Neural cell (in vitro differentiated cells): ENCODE data around the gene FOXF1. TPM values are rescaled to one million over a fixed set of nuclear protein-coding genes. Genes with fewer than 3 reads are reported as not detected.
A peak's percentile ranks its signal among the peaks of the same experiment; 100 is the strongest.

Experiments
- H2AFZ ChIP-seq: fragments of 200-600, 300-800 bp; sonication (generic), shearing (Covaris generic); 2 replicates; pipeline ENCODE4 v1.6.0; 2014; ENCODE audit warnings: low read depth, mild to moderate bottlenecking, antibody characterized with exemption, low read length, moderate library complexity
- H3F3A ChIP-seq: fragments of 200-600 bp; shearing (Covaris generic); 2 replicates; pipeline ENCODE4 v1.6.1; 2016; ENCODE audit warnings: mild to moderate bottlenecking, moderate library complexity, mixed read lengths, antibody characterized with exemption, low read length; ENCODE audit not compliant: insufficient read depth, poor library complexity, severe bottlenecking
- H3K27ac ChIP-seq: fragments of 200-600, 300-800 bp; sonication (generic), shearing (Covaris generic); 2 replicates; pipeline ENCODE4 v1.5.1; 2014; ENCODE audit warnings: mild to moderate bottlenecking, low read length, moderate library complexity
- H3K27me3 ChIP-seq: fragments of 300-800, 200-600 bp; sonication (generic), shearing (Covaris generic); 2 replicates; pipeline ENCODE4 v1.6.0; 2014; ENCODE audit warnings: mild to moderate bottlenecking, low read depth, low read length, moderate library complexity; ENCODE audit not compliant: insufficient read depth
- H3K36me3 ChIP-seq: fragments of 300-800, 200-600 bp; sonication (generic), shearing (Covaris generic); 2 replicates; pipeline ENCODE4 v1.5.1; 2014; ENCODE audit warnings: mild to moderate bottlenecking, antibody characterized with exemption, low read length, moderate library complexity; ENCODE audit not compliant: insufficient read depth
- H3K4me2 ChIP-seq: fragments of 300-800, 200-600 bp; sonication (generic), shearing (Covaris generic); 2 replicates; pipeline ENCODE4 v1.6.0; 2014; ENCODE audit warnings: mild to moderate bottlenecking, low read length
- H3K4me3 ChIP-seq: fragments of 300-800, 200-600 bp; sonication (generic), shearing (Covaris generic); 2 replicates; pipeline ENCODE4 v1.5.1; 2014; ENCODE audit warnings: mild to moderate bottlenecking, low read length, moderate library complexity
- H3K79me2 ChIP-seq: fragments of 200-600 bp; shearing (Covaris generic); replicated peaks from 2 replicates; pipeline ENCODE4 v1.6.0; 2014; ENCODE audit warnings: mild to moderate bottlenecking, low read length, moderate library complexity; ENCODE audit not compliant: insufficient read depth
- H3K9ac ChIP-seq: fragments of 300-800, 200-600 bp; sonication (generic), shearing (Covaris generic); 2 replicates; pipeline ENCODE4 v1.6.1; 2016; ENCODE audit warnings: mild to moderate bottlenecking, low read length, mixed read lengths
- H3K9me2 ChIP-seq: fragments of 200-600 bp; shearing (Covaris generic); 2 replicates; pipeline ENCODE4 v1.6.1; 2016; ENCODE audit warnings: mild to moderate bottlenecking, low read length, mixed read lengths; ENCODE audit not compliant: insufficient read depth
- H3K9me3 ChIP-seq: fragments of 200-600, 300-800 bp; sonication (generic), shearing (Covaris generic); 2 replicates; pipeline ENCODE4 v1.6.1; 2016; ENCODE audit warnings: mild to moderate bottlenecking, mixed run types, low read length, moderate library complexity, mixed read lengths
- H4K20me1 ChIP-seq: fragments of 200-600 bp; shearing (Covaris generic); 2 replicates; pipeline ENCODE4 v1.6.1; 2016; ENCODE audit warnings: mild to moderate bottlenecking, mixed run types; ENCODE audit not compliant: insufficient read depth
- CTCF ChIP-seq: fragments of 450-650 bp; IDR thresholded peaks from 2 replicates; pipeline ENCODE4 v1.5.1; 2014; ENCODE audit warnings: antibody characterized with exemption, mild to moderate bottlenecking, moderate library complexity; ENCODE audit not compliant: poor library complexity, severe bottlenecking
- EP300 ChIP-seq: fragments of 450-650 bp; conservative IDR thresholded peaks from 2 replicates; pipeline ENCODE4 v1.6.1; 2014; ENCODE audit warnings: antibody characterized with exemption, mild to moderate bottlenecking, moderate library complexity; ENCODE audit not compliant: poor library complexity, severe bottlenecking
- EZH2 ChIP-seq: fragments of 200-600, 300-800 bp; shearing (Covaris generic), sonication (generic); IDR thresholded peaks from 2 replicates; pipeline ENCODE4 v1.6.1; 2014; ENCODE audit warnings: antibody characterized with exemption, low read length, borderline replicate concordance, mild to moderate bottlenecking; ENCODE audit not compliant: insufficient read depth, poor library complexity, severe bottlenecking
- MXI1 ChIP-seq: fragments of 450-650 bp; conservative IDR thresholded peaks from 2 replicates; pipeline ENCODE4 v1.6.1; 2014; ENCODE audit warnings: antibody characterized with exemption, mild to moderate bottlenecking; ENCODE audit not compliant: poor library complexity, severe bottlenecking
- POLR2AphosphoS5 ChIP-seq: IDR thresholded peaks from 2 replicates; pipeline ENCODE4 v1.6.1; 2012
- RAD21 ChIP-seq: fragments of 450-650 bp; conservative IDR thresholded peaks from 2 replicates; pipeline ENCODE4 v1.6.1; 2014; ENCODE audit warnings: antibody characterized with exemption, mild to moderate bottlenecking, moderate library complexity
- REST ChIP-seq: IDR thresholded peaks from 2 replicates; pipeline ENCODE4 v1.6.1; 2012; ENCODE audit warnings: borderline replicate concordance
- SMC3 ChIP-seq: fragments of 450-650 bp; conservative IDR thresholded peaks from 2 replicates; pipeline ENCODE4 v1.6.1; 2014; ENCODE audit warnings: antibody characterized with exemption, mild to moderate bottlenecking, moderate library complexity; ENCODE audit not compliant: poor library complexity
- TAF1 ChIP-seq: IDR thresholded peaks from 2 replicates; pipeline ENCODE4 v1.6.1; 2012; ENCODE audit warnings: low read depth
- polyA plus RNA-seq: library from polyadenylated mRNA; depleted of rRNA; stranded (reverse); fragments of >200 nt; gene quantifications from 2 replicates; pipeline ENCODE4 v1.2.3, GENCODE V29; 2014

Gene FOXF1
- polyA plus RNA-seq, 1 donor from 2014 or later: not detected

DNA sequence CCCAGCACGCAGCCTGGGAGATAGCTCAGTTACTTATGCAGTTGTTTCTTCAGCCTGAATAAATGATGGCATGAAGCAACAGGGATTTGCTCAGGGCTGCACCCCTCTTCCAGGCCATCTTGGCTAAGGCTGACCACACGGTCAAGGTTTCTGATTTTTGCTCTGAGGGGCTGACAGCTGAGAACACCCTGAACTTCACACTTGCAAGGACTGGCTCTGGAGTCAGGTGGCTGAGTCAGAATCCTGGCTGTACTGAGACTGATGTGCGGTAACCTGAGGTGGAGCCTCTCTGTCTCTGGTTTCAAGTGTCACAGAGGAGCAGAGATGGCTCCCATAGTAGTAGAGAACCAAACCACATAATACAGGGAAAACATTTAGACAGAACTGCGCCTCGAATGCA, 40.0 kb downstream of the FOXF1 start (continued):
- no peak for TF ChIP-seq MXI1

- H3K4me2 ChIP-seq: no peak overlapping the region
- H3K27me3 ChIP-seq: no peaks in the 10 kb centered on the region
- H3K9ac ChIP-seq: no peak overlapping the region
- H3K36me3 ChIP-seq: peaks cover 4% of the 10 kb centered on the region
- no peaks in the 10 kb centered on the region for H4K20me1 ChIP-seq
- TF ChIP-seq MXI1: no peak
- TF ChIP-seq REST: no peak
- TF ChIP-seq SMC3: no peak
- no peak for TF ChIP-seq POLR2AphosphoS5
- TF ChIP-seq TAF1: no peak
- peaks cover 10% of the 10 kb centered on the region for H3K79me2 ChIP-seq
- H3K9me3 ChIP-seq: no peaks in the 10 kb centered on the region
- H2AFZ ChIP-seq: no peak overlapping the region
- no peak overlapping the region for H3K27ac ChIP-seq
- no peaks in the 10 kb centered on the region for H3K9me2 ChIP-seq
- H3F3A ChIP-seq: no peaks in the 10 kb centered on the region
- H3K4me3 ChIP-seq: no peak overlapping the region
Observed at GRCh38 chr16:86553356-86553755, 43.0 kb downstream of the FOXF1 start.

DNA sequence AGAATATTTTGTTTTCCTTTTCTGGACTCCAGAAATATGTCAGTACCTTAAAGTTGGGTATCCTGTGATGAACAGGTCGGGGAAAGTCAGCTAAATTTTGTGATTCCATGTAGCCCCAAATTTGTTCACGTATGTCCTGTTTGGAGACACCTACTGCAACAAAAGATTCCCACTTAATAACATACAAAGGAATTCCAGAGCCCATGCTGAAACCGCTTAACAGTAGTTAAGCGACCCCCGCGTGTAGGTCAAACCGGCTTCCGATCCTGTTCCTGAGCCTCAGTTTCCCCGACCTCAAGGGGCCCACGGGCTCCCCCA, 44.2 kb downstream of the FOXF1 start:
- Histone ChIP-seq H3K4me2 (peak overlapping the region; percentile 96), H3K9me3 (no peaks in the 10 kb centered on the region), H2AFZ (peak overlapping the region; percentile 92), H3K79me2 (peaks cover 10% of the 10 kb centered on the region), H3K4me3 (peak overlapping the region; percentile 90), H3K27ac (peak overlapping the region; percentile 85), H4K20me1 (no peaks in the 10 kb centered on the region), H3K9ac (peak overlapping the region; percentile 95), H3K36me3 (no peaks in the 10 kb centered on the region), H3F3A (no peaks in the 10 kb centered on the region), H3K9me2 (no peaks in the 10 kb centered on the region), H3K27me3 (no peaks in the 10 kb centered on the region)
- no peak for TF ChIP-seq RAD21
- TF ChIP-seq POLR2AphosphoS5: no peak
- no peak for TF ChIP-seq SMC3
- TF ChIP-seq MXI1: no peak
- TF ChIP-seq REST: no peak
- no peak for TF ChIP-seq EZH2
- no peak for TF ChIP-seq TAF1
- TF ChIP-seq CTCF: no peak
- no peak for TF ChIP-seq EP300
